Fibroblast of peridontal ligament (primary cell): Measurements from ENCODE around the gene MRPL36.

Experiments
- DNase-seq: peaks from one replicate; pipeline ENCODE4 v3.0.0-alpha.2; 2010; ENCODE audit errors: extremely low read depth

MRPL36 gene

GRCh38 chr5:1781726-1782384, 17.8 kb downstream of the MRPL36 start:
- no peak for DNase-seq

- no peak for DNase-seq
These were observed 18.5 kb downstream of the MRPL36 start for GRCh38 chr5:1781107-1781506.

GRCh38 chr5:1780614-1780930, 19.1 kb downstream of the MRPL36 start:
- DNase-seq, result no peak

DNA sequence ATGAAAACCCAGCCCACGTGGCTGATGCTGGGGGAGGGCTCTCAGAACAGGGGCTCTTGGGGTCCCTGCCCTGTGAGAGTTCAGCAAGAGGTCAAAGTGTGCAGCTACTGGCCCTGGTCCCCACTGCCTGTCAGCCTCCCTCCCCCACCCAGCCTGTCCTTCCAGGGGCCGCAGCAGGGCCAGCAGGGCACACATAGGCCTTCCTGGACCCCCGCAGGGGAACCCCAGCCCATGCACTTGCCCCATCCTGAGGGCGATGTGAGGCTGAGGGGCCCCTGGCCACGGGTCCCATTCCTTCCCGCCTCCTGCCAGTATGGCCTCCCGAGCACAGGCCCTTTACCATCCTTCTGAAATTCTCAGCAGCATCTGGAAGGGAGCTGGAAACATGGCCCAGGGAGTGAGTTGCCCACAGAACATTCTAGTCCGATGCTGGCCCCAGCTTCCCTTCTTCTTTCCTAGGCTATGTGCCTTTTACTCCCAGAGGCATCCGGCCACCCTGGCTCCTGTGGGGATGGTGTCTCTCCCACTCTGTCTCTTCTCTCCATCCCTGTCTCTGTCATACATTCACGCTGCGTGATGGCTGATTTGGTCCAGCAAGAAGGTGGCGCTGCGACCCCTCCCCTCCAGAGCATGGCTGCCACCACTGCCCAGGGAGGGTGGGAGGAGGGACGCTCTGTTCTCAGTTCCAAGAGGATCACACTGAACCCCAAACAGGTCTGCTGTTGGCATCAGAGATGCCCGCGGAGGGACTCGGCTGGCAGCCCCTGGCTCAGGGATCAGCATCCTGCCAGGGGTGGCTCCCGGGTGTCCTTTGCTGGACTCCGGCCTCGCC, 19.6 kb downstream of the MRPL36 start:
- no peak for DNase-seq

GRCh38 chr5:1779021-1779680, 20.5 kb downstream of the MRPL36 start:
- DNase-seq, result no peak

GRCh38 chr5:1778138-1779020, 21.3 kb downstream of the MRPL36 start:
- DNase-seq, result no peak

GRCh38 chr5:1777281-1778137, 22.1 kb downstream of the MRPL36 start:
- no peak for DNase-seq

- DNase-seq, result no peak
These were observed 22.8 kb downstream of the MRPL36 start for GRCh38 chr5:1776831-1777230.

GRCh38 chr5:1772634-1773033, 27.0 kb downstream of the MRPL36 start:
- peak; percentile 34 for DNase-seq

DNA sequence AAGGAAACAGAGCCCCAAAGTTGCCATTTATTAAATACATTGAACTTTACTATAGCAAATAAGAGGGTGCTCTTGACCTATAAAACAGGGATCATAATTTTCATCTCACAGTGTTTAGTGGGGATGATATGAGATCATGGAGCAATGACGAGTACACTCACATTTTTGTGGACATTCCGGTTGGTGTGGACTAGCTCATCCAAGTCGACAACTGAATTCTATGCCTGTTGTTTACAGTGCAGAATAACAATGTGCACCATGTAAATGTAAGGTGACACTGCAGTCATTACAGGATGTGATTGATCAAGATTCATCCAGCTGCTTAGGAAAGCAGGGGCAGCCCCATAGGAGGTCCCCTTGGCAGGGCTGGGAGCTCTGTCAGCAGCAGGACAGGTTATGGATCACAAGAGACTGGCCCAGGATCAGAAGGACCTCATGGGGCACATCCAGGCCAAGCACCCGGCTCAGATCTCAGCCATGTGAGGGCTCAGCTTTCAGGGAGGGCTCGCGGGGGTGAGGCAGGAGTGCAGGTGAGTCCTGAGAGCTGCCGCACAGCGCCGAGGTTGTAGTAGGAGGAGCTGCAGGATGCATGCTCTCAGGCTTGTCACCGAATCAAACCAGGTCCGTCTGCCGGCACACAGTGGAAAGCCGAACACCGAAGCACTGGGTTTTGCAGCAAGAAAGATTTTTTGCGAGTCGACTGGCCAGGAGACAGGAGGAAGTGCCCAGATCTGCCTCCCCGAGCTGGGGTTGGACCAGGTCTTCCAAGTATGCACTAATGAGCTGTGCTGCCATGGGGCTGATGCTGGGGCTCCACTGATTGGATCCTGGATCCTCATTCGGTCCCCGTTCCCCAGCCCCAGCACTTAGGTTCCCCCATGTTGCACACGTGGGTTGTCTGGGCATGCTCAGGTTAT, 28.2 kb downstream of the MRPL36 start:
- no peak for DNase-seq

- no peak for DNase-seq
These were observed 29.2 kb downstream of the MRPL36 start for GRCh38 chr5:1770443-1770802.

DNA sequence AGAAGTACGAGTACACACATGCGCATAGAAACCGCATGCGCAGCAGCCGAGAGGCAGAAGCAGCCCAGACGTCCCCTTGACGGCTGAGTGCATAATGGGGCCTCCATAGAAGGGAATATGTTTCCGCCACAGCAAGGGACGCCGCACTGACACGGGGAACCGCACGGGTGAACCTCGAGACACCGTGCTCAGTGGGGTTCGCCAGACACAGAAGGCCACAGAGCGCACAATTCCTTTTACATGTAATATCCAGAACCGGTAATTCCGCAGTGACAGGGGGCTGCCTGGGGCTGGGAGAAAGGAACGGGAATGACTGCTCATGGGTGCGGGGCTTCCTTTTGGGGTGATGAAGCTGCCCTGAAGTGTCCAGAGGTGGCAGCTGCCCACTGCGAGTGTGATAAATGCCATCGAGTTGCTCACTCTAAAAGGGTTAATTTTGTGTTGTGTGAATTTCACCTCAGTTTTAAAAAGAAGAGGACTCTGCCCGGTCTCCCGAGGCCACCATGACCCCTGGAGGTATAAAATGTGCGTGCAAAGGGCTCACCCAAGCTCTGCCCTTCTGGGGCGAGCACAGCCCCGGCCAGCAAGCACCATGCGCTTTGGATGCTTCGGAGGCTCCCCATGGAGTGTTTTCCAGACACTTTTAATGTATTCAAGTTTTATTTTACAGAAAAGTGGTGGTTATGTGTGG, 29.7 kb downstream of the MRPL36 start:
- DNase-seq, result no peak

GRCh38 chr5:1769017-1769640, 30.5 kb downstream of the MRPL36 start:
- DNase-seq, result no peak

DNA sequence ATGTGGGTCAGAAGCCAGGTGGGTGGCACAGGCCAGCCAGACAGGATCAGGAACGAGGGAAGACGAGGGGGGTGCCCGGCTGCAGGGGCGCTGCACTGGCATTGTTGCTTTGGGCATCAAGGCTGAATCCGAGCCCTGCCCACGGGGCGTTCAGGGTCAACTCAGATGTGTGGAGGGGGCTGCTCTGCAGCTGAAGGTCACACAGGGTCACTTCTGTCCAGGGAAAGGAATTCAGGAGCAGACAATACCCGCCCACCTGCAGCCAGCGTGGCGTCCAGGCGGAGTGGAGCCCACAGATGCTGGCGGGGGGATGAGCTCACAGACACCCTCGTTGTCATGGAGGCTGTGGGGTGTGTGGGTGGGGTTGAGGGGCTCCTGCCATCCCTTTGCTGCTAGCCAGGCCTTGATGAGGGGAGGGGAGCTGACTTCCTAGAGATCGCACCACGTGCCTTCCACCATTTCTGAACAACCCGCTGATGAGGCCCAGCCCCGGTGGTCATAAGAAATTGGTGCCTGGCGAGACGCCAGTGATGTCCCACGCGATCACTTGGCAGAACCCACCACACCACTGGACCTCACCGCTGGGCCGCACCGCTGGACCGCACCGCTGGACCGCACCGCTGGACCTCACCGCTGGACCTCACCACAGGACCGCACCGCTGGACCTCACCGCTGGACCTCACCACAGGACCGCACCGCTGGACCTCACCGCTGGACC, 31.2 kb downstream of the MRPL36 start:
- DNase-seq, result no peak

DNA sequence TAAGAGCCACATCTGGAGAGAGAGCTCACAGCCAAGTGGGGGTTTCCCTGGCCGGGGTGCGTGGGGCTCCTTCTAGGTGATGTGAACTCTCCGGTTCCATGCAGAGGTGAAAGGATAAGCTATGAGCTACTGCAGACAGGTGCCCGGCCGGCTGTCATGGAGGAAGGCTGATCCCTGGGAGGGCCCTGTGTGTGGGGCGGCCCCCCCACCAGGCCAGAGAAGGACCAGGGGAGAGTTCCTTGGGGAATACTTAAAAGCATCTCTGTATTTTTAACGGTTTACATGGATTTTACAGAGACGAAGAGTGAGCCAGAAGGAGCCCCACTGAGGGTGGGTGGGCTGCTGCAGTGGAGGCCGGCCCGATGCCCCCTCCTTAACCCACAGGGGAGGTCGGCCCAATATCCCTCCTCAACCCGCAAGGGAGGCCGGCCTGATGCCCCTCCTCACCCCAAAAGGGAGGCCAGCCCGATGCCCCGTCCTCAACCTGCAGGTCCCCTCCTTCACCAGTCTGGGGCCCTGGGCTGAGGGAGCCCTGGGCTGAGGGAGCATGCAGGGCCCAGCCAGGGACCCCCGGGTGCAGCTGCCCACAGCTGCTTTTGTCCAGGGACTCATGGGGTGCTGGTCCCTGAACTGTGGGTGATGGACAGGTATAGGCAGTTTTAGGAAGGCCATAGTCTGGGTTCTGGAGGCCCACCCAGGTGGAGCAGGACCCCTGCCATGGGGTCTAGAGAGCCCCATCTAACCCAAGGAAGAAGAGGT, 31.9 kb downstream of the MRPL36 start:
- DNase-seq, result no peak

GRCh38 chr5:1765880-1766235, 33.8 kb downstream of the MRPL36 start:
- no peak for DNase-seq

GRCh38 chr5:1765141-1765879, 34.3 kb downstream of the MRPL36 start:
- DNase-seq, result peak; percentile 5
